HK-2 (cell line): ENCODE data around the gene ZDBF2.
"Not testable (repeated sequence)": the region's sequence is repeated elsewhere in the genome, so short reads cannot be mapped to it uniquely, and the experiment has no call there.

Experiments used
- DNase-seq: peaks from one replicate; pipeline ENCODE4 v3.0.0-alpha.2; 2018; ENCODE audit not compliant: unreplicated experiment

Gene ZDBF2

DNA sequence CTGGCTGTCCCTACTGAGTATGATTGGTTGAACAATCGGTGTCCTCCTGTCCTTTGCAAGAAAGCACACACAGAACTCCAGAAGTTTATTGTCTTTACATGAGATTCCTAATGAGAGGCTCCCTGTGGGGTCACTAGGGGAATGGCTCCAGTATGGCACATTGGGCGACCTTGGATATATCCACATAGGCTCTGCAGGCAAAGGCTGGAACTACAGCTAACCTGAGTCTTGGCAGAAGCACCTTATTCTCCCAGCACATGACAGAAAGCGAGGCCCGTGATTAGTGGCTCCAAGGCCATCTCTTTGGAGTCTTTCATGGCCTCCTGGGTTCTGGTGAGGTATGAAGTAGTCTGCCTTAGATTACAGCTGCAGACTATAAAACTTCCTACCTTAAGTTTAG lies 49.0 kb downstream of the ZDBF2 start:
- DNase-seq = no peak

DNA sequence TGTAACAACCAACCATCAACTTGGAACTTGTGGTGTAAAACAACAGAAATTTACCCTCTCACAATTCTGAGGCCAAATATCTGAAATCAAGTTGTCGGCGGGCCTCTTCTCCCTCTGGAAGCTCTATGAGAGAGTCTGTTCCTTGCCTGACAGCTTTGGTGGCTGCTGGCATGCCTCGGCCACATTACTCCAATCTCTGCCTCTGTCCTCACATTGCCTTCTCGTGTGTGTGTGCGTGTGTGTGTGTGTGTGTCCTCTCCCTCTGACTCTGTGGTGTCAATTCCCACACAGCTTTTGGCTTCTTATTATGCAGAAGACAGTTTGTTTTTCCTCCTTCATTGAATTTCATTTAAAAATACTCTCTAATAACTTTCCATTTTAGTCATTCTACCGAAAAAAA lies 50.4 kb downstream of the ZDBF2 start:
- no peak for DNase-seq

DNA sequence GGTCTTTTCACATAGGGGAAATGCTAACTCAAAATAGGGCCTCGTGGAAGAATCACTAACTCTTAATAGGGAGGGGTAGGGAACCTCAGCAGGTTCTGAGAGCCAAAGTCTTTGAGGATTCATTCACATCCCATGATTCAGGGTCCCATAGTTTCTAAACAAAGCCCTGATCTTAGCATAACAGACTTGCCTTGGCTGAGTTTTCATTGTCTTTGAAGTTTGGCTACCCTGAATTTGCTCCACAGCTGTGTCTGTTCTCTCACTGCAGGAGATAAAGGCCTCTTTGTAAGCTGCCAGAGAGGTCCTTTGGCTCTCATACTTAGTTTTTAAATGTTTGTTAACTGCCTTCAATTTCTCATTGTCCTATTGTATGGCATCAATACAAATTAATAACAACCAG lies 54.5 kb downstream of the ZDBF2 start:
- DNase-seq = no peak

DNA sequence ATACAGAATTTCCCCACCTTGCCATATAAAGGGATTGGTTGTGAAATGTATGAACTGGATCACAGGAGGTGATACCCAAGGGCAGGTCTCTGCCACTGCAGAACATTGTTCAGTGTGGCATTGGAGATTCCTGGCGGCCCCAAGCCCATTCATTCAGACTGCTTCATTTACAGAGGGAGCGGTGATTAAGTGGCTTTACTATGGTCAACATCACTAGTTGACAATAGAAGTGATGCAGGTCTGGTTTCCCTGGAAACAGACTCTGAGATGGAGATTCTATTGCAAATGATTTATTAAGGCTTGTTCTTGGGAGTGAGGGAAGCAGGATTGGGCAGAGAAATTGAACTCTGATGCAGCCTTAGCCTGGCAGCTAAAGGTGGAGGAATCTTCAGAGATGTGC lies 62.4 kb downstream of the ZDBF2 start:
- no peak for DNase-seq

DNA sequence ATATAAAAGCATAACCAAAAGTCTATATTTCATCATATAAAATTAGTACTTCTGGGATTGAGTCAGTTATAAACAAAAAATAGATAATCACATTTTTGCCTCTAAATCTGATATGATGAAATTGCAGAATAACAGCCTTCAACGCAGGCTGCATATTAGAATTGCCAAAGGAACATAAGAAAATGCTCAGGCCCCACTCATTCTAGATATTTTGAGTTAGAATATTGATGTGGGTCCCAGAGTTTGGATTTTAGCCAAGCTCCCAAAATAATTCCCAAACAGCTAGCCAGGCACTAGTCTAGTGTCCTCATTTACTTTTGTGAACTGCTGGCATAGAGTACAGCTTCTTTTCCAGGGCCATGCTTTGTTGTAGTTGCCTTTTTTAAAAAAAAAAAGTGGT lies 63.5 kb downstream of the ZDBF2 start:
- DNase-seq = no peak

DNA sequence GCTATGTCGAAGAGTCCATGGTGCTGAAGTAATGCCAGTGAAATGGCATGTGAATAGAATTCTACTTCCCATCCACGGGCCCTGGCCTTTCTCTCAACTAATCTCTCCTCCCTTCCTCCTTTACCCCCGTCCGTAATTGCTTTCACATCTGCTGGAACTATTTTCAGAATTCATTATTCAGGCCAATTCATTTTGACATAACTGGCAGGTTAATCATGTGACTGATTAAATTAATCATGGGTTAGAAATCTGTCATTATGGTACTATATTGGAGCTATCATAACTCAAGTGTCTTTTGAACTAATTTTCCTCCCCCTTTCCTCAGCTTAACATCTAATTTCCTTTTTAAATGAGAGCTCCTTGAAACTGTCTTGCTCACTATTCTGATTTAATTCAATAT lies 66.9 kb downstream of the ZDBF2 start:
- no peak for DNase-seq

DNA sequence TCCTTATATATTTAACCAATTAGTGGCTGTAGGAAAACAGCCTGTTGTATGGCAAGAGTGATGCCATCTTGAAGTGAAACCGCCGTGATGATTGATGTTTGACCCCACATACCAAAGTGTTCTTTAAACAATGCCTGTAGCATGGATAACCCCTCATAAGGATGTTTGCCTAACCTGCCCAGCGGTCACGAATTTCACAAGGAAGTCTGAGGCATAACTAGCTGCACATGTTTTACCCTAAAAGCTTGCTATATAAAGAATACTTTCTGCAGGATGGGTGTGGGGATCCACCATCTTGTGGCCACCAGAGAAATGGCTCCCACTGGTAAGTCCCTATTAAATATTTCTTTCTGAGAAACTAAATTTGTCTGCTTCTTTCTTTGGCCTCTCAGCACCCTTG lies 68.7 kb downstream of the ZDBF2 start:
- DNase-seq = no peak

DNA sequence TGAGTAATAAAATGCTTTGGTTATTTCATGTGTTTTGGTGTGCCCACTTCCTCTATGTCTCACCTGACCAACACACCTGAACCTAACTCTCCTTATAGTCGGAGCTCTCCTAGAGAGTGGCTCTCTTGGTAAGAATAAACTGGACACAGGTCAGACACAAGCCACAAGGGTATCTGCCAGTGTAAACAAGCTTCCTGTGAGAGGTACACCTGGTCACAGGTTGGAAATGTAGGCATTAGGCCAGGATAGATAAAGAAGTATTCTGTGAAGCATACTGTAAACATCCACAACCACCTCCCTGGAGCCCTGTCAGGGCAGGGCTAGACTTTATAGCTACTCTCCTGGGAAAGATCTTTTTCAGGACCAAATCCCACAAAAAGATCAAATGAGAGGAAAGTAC lies 69.4 kb downstream of the ZDBF2 start:
- DNase-seq = no peak

DNA sequence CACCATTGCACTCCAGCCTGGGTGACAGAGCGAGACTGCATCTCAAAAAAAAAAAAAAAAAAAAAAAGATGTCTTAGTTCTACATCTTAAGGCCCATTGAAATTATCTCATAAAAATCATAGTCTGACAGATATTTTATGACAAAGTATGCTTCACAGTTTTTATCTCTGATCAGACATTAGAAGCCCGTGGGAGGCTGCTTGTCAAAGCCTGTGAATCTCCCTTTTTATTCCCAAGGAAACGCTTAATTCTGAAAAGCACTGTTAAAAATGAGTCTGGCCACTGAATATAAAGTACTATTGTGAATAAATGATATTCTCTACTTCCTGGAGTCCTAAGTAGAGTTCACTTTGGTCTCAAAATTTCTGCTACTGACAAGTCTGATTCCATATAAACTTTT lies 71.1 kb downstream of the ZDBF2 start:
- DNase-seq = no peak

DNA sequence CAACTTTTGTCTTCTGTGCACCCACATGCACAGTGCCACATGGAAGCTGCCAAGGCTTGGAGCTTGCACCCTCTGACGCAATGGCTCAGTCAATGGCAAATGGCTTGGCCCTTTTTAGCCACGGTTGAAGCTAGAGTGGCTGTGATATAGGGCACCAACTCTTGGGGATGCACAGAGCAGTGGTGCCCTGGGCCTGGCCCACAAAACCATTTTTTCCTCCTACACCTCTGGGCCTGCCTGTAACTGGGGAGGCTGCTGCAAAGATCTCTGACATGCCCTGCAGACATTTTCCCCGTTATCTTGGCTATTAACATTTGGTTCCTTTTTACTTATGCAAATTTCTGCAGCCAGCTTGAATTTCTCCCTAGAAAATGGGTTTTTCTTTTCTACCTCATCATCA lies 74.9 kb downstream of the ZDBF2 start:
- no peak for DNase-seq

DNA sequence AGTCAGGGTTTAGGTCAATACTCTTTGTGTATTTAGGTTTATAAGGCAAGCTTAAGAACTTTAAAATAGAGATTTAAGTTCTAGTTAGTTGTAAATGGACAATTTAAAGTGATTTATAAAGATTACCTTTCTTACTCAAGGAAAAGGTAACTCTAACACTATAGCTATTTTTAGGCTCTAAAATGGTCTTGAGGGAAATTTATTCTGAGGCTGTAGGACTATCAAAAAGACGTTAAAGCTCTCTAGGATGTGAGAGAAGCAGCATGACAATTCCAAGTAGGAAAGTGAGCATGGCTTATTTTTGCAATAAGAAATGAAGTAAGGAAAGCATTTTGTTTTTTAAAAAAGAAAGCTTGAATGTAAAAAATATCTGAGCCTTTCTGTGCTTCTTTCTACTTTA lies 78.1 kb downstream of the ZDBF2 start:
- DNase-seq = no peak

DNA sequence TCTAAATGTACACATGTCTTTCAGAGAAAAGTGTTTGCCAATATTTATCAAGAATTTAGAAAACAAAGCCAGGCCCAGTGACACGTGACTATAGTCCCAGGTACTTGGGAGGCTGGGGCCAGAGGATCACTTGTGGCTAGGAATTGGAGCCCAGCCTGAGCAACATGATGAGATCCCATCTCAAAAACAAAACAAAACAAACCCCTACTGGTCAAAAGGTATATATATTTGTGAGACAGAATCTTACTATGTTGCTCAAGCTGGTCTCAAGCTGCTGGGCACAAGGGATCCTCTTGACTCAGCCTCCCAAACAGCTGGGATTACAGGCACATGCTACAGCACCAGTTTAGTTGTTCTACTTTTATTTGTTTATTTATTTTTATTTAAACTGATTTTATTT lies 79.2 kb downstream of the ZDBF2 start:
- no peak for DNase-seq

DNA sequence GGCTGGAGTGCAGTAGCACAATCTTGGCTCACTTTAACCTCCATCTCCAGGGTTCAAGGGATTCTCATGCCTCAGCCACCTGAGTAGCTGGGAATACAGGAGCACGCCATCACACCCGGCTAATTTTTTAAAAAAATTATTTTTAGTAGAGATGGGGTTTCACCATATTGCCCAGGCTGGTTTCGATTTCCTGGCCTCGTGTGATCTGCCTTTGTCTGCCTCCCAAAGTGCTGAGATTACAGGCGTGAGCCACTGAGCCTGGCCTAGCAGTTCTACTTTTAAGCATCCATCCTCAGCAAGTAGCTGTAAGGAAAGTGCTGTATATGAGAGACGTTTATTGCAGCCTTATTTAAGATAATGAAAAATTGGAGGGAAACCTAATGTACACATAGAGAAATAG lies 79.7 kb downstream of the ZDBF2 start:
- no peak for DNase-seq

DNA sequence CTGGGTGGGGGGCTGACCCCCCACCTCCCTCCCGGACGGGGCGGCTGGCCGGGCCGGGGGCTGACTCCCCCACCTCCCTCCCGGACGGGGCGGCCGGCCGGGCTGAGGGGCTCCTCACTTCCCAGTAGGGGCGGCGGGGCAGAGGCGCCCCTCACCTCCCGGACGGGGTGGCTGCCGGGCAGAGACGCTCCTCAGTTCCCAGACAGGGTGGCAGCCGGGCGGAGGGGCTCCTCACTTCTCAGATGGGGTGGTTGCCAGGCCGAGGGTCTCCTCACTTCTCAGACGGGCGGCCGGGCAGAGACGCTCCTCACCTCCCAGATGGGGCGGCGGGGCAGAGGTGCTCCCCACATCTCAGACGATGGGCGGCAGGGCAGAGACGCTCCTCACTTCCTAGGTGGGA lies 82.4 kb downstream of the ZDBF2 start:
- DNase-seq = not testable (repeated sequence)

DNA sequence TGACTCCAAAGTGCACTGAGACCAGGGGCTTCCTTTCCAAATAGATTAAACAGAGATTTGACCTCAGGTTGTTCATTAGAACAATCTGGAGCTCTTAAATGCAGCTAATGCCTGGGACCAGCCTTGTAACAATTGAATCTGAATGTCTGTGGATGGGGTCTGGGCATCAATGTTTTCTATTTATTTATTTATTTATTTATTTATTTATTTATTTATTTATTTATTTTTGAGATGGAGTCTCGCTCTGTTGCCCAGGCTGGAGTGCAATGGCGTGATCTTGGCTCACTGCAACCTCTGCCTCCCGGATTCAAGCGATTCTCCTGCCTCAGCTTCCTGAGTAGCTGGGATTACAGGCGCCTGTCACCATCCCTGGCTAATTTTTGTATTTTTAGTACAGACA lies 86.4 kb downstream of the ZDBF2 start:
- not testable (repeated sequence) for DNase-seq

DNA sequence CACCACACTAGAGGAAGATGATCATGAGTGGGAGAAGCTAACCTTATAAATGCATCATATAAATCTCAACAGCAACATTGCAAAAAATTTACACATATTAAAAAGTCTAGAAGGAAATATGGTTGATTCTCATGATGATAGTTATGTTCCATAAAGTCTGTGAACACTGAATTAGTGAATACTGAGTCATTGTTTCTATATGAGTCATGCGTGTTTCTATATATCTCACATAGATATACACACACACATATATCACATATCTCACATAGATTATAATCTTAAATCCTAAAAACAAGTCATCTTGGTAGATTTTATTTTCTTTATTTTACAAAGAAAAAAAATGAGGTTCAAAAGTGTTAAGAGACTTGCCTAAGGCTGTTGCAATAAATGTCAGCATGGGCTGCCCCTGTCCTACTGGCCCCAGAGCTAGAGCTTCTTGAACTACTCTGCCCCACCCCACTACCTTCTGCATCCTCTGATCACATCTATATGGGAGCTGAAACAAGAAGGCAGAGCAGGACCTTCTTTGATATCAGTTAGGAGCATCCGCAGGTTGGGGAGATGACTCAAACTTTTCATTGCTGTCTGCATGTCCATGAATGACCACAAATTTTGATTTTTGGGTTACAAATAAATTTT lies 87.1 kb downstream of the ZDBF2 start:
- no peak for DNase-seq
